Measurements from ENCODE around the gene UBE4B.

UBE4B gene

DNA sequence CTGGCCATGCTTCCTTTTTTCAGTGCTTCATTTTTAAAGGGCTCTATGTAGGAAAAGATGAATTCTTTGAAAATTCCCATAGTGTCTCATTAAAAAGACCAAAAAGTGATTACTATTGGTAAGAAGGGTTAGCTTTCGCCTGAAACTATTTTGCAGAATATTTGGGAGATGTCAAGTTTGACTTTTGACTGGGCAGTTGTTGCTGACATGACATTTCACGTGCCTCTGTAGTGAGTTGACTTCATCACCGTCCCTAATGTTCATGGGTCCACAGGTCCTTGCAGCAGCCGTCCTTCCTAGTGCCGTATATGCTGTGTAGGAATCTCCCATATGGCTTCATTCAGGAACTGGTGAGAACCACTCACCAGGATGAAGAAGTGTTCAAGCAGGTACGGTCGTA, 88.9 kb downstream of the UBE4B start:
- no peak for DNase-seq

DNA sequence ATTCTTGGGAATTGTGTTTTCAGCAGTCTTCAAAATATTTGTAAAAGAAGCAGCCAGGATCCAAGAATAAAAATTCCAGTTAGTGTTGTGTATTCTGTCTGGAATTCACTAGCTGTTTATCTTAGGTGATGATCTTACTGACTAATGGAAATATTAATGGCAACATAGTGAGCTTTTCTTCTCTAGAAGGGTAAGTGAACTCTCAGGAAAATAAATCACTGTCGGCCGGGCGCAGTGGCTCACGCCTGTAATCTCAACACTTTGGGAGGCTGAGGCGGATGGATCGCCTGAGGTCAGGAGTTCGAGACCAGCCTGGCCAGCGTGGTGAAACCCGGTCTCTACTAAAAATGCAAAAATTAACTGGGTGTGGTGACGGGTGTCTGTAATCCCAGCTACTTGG, 90.2 kb downstream of the UBE4B start:
- no peak for DNase-seq

DNA sequence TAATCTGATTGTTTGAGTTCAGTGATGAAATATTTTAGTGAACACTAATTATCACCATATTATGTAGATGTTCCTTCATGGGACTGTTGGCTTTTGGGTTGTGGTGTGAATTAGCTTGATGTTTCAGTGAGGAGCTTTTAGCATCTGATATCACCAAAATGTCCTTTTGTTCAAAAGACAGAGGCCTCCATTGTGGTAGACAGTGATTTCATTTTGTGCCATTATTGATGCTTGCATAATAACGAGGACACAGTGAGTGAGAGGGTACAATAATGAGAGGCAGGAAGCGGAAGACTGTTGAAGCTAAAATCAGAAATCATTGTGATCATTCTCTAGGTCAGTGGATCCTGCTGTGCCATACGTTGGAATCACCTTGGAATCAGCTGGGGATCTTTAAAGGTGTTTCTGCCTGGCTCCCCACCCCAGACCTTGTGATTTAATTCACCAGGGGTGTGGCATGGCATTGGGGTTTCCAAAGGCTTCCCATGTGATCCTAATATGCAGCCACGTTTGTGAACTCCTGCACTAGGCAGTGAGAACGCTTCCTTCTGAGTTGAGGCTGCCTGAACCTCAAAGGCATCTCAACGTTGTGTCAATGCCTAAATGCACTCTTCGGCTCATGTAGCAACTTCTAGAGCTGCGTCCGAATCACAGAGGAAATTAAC, 95.5 kb downstream of the UBE4B start:
- no peak for DNase-seq

DNA sequence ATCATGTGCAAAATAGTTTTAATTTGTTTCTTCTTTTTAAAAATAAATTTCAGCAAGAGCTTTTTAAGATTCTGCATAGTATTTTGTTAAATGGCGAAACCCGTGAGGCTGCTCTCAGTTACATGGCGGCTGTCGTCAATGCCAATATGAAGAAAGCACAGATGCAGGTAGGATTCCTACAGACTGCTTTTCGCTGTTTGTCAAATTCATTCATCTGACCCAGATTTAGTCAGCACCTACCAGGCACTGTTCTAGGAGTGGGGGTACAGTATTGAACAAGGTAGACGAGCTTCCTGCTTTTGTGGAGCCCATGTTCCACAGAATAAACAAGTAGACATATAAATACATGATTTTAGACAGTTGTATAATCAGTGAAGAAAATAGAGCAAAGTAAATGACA, 99.6 kb downstream of the UBE4B start:
- no peak for DNase-seq

DNA sequence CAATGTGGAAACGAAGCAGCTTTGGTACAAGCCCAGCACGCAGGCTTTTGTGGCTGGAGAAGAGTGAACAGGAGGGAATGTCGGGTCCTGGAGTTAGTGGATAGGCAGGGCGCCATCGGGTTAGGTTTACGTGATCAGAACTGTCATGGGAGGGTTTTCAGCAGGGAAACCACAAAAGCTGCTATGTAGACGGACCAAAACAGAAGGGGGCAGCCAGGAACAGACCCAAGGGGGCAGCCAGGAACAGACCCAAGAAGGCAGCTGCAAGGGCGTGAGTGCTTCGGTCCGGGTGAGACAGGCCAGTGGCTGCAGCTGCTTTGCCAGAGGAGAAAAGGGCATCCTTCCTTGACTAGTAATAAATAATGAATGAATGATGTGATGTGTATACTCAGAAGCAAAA, 100.1 kb downstream of the UBE4B start:
- no peak for DNase-seq

DNA sequence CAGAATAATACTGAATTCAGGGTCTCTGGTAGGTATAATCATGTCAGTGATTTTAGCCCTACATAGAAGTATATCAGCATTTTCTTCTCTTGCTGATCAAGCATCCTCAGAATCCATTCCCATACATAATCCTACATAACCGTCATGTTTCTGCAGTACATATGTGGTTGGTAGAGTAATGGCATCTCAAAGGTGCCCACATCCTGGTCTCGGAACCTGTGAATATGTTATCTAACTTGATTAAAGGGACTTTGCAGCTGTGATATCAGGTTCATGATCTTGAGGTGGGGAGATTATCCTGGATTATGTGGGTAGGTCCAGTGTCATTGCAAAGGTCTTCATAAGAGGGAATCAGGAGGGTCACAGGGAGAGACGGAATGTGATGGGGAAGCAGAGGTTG, 108.2 kb downstream of the UBE4B start:
- no peak for DNase-seq

DNA sequence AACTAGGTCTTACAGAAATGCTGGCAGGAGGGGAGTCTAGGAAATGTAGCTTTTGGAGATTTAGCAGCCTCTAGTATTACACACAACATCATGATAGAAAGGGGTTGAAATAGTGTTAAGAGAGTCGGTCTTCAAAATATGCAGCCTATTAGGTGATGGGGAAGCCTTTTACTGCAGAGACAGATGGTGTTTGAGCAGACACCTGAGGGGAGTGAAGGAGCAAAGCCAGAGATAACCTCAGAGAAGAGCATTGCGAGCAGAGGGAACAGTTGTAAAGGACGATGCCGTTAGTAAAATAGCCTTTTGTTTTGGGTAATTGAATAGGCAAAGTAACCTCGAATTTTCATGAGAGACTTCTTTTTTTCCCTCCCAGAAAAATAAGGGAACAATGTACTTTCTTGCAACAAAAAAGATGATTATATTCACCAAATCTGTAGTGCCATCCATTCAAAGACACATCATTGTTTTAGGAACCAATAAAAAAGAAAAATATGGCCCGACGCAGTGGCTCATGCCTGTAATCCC, 111.3 kb downstream of the UBE4B start:
- DNase-seq, result no peak

DNA sequence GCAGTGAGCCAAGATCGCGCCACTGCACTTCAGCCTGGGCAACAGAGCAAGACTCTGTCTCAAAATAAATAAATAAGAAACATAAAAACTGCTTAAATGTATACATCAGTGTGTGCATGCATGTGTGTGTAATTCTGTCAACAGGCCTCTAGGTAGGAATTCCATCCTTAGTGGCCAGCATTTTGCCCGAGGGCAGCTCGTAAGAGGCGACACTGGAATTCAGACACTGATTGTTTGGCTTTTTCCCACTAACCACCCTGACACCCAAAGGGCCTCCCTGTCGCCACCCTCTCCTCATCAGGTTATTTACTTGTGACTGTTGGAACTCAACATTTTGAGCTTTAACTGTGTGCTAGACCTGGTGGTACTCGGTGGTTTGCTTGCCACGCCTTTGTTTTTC, 113.6 kb downstream of the UBE4B start:
- no peak for DNase-seq

DNA sequence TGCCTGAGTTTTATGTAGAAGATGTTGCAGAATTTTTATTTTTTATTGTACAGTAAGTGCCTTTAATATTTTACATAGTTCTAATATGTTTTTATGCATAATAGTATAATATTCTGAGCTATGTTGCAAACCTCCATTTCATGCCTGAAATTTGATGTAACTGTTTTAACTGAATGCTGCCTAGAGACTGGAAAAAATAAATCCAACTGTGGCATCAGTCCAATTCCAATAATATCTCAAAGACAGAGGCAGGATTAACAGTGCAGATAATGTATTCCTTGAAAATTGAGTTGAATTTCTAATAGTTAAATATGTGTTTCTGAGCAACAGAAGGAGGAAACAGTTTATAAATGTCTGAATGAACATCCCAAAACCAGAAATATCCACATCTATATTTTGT, 116.5 kb downstream of the UBE4B start:
- DNase-seq, result no peak

DNA sequence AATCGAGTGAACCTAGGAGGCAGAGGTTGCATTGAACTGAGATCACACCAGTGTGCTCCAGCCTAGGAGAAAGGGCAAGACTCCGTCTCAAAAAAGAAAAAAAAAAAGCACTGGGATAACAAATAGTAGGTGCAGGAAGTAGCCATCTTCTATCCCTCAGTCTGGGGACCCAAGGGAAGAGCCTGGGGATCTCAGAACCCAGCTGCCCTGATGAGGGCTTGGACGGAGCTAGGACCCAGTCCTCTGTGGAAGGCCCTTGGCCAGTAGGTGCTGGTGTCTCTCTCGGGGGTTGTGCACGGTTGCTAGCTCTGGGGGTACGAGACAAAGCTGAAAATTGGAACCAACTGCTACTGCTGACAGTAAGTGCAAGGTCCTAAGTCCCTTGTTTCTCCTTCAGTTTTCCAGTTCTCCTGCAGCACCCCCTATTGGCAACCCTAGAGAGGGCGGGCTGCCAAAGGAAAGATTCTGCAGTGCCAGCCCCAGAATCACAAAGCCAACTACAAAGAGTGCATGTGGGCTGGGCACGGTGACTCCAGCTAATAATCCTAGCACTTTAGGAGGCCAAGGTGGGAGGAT, 120.0 kb downstream of the UBE4B start:
- DNase-seq, result no peak

DNA sequence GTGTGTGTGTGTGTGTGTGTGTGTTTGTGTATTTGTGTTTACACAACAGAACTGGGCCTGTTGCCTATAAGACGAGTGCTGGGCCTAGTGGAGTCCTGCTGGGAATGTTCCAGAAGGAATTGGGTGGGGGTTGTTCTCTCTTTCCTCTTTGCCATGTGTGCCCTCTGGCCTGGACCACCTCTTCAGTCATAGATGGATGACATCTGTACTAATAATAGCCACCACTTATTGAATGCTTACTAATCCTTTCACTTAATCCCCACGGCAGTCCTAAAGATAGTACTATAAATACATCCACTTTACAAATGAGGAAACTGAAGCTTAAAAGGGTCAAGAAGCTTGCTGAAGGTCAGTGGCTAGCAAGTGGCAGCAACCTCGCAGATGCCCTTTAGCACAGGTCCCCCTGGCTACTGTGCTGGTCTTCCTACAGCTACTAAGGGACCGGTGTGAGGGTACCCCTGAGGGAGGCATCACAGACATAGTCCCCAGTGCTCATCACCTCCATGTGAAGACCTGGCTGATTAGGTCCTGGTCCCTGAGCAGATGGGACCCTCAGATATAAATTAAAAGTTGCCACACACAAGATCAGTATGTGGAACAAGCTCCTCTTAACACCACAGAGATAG, 122.4 kb downstream of the UBE4B start:
- no peak for DNase-seq

DNA sequence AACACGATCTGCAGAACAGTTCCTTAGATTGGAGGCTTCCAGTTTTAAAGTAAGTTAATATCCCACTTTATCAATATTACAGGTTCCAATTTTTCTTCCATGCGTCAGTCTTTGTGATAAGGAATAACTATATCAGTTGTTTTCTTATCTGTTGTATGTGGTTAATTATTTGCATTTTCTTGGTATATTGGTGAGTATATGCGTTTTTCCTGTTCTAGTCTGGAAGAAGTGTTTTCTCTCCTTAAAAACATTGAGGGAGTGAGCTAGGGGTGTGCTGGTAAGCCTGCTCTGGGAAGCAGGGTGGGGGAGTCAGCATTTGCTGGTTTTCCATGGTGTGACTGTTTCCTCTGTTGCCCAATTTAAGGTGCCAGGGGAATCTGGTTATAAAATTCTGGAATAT, 127.4 kb downstream of the UBE4B start:
- no peak for DNase-seq

DNA sequence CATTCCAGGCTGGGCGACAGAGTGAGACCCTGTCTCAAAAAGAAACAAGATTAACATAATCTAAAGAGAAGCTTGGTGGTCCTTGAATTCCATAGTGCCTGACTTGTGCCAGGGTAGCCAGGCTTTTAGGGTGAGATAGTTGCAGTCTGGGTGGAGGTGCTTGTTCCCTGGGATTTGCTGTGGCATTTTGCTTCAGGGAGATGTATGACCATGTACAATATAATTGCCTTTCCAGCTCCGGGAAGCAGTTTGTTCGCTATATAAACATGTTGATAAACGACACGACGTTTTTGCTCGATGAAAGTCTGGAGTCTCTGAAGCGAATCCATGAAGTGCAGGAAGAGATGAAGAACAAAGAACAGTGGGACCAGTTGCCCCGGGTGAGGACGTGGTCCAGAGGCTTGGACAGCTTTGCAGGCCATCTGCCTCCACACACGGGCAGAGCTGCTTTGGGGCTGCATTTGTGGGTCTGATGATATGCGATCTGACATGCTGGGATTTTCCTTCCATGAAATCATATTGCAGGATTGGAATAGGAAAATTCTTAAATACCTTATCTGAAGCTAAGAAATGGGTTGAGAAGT, 128.2 kb downstream of the UBE4B start:
- DNase-seq, result no peak

DNA sequence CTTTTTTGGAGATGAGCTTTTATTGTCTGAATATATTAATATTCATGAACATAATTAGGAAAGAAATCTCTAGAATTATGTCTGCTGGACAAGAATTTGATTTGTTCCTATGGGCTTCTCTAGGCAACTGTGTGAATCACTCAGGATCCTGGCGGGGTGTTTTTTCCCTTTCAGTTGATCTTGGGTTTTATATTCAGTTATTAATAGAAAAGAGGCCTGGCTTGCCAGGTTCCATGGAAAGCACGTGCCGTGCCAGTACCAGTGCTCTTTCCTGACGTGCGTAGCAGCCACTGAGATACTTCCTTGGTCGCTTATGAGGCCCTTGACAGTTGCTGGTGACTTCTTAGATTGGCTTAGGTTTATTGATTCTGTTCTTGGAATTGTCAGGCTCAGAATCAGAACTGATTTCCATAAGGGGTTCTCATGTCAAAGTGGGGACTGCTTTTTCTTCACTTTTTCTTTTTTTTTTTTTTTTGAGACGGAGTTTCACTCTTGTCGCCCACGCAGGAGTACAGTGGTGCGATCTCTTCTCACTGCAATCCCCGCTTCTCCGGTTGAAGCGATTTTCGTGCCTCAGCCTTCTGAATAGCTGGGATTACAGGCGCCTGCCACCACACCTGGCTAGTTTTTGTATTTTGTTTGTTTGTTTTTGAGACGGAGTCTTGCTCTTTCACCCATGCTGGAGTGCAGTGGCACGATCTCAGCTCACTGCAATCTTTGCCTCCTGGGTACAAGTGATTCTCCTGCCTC, 129.0 kb downstream of the UBE4B start:
- DNase-seq, result no peak

DNA sequence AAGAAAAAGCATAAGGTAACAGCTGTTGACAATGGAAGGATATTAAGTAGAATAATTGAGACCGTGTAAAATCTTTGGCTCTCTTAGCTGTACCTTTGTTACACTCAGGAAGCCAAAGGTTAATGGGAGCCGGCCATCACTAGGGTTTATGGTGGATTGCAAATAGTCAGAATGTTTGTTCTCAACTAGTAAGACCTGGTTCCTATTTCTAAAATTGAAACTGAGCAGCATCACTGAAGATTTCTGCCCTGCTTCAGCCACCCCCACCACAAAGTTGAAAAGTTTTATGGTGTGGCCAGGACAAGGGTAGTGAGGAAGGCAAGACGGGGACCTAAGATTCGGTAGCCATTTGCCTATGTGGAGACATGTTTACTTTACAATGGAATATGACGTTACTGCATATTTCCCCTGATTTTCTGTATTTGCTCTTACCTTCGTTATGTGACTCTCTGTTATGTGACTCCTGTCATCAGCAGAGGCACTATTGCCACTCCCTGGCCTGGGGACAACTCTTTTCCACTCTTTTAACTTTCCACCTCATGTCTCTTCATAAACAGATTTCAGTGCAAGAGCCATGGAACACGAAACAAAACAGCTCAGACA, 136.3 kb downstream of the UBE4B start:
- DNase-seq, result no peak

DNA sequence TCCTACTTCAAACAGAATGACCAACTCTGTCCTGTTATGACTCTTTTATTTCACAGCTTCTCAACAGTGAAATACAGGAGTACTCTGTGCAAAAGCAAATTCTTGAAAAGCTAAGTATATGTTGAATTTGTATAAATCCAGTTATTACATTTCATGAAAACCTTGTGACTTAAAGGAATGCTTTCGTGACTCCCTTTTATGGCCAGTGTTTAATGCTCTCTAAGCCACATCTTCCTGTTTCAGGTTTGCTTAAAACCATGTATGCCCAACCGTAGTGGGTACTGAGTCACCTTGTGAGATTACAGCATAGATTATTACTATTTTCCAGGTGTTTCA, 137.4 kb downstream of the UBE4B start:
- no peak for DNase-seq

DNA sequence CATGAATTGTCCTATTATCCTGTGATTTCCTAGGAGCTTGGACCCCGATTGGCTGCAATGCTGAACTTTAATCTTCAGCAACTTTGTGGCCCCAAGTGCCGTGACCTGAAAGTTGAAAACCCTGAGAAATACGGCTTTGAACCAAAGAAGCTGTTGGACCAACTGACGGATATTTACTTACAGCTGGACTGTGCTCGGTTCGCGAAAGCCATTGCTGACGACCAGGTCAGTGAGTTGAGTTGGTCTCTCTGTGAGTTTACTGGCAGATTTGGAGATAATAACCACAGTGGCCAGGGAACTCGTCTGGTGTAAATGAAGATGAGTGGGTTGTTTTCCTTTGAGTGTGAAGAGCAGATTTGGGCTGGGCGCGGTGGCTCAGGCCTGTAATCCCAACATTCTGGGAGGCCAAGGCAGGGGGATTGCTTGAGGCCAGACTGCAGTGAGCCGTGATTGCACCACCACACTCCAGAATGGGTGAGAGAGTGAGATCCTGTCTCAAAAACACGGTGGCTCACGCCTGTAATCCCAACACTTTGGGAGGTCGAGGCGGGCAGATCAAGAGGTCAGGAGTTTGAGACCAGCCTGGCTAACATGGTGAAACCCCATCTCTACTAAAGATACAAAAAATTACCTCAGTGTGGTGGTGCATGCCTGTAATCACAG, 138.5 kb downstream of the UBE4B start:
- no peak for DNase-seq

DNA sequence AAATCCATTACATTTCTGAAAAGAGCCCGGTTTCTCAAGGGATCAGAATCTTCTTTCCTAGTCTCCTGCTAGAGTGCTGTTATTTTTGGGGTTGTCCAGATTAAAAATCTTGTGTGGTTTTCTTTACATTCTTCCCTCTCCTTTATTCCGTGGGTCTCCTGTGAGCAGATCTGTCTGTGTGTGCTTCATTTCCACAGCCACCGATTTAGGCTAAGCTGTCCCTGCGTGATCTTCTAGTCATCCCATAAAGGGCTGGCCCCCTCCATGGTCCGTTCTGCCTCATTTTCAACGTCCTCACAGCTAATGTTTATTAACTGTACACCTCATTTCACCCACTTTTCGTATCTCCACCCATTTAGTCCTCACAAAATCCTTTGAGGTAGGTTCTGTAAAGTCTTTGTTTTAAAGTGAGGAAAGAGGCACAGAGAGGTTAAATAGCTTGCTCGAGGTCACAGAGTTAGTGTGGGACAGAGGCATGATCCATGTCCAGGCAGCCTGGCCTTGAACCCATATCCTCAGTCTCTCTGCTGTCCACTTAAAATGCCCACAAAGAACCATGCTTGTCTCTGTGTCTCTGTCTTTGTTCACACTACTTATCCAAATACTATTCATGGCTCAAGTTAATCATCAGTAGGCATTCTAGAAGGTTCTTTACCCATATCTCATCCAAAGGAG, 139.4 kb downstream of the UBE4B start:
- DNase-seq, result no peak

DNA sequence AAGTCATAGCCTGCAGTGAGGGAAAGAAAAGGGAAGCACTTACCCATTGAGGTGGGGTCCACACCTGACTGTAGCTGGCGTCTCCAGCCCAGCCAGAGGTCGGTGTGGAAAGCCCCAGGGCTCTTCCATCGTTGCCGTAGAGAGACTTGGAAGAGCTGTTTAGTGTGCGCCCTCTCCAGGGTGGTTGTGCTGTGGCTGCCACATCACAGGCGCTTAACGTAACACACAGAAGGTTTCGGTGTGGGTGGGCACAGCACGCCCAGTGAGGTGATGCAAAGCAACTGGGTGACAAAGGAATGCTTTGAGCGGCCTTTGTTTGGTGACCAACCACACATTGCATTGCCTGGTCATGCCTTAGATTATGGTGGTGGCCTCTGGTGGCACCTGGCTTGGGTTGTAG, 140.8 kb downstream of the UBE4B start:
- DNase-seq, result no peak

DNA sequence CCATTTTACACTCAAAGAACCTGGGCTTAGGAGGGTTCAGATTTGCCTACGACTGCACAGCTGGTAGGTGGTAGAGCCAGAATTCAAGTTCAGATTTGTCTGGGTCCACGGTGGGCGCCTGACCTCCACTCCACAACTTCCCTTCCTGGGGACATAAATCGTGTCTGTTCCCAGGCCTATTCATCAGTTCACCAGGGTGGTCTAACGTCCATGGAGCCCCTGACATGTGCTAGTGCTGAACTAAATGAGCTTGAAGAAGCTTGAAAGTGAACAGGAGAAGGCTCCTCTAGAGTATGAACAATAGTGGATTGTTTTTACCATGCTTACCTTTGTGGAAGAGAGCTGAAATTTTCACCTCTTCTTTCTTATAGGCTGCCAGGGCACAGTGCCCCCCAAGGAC, 145.1 kb downstream of the UBE4B start:
- no peak for DNase-seq

DNA sequence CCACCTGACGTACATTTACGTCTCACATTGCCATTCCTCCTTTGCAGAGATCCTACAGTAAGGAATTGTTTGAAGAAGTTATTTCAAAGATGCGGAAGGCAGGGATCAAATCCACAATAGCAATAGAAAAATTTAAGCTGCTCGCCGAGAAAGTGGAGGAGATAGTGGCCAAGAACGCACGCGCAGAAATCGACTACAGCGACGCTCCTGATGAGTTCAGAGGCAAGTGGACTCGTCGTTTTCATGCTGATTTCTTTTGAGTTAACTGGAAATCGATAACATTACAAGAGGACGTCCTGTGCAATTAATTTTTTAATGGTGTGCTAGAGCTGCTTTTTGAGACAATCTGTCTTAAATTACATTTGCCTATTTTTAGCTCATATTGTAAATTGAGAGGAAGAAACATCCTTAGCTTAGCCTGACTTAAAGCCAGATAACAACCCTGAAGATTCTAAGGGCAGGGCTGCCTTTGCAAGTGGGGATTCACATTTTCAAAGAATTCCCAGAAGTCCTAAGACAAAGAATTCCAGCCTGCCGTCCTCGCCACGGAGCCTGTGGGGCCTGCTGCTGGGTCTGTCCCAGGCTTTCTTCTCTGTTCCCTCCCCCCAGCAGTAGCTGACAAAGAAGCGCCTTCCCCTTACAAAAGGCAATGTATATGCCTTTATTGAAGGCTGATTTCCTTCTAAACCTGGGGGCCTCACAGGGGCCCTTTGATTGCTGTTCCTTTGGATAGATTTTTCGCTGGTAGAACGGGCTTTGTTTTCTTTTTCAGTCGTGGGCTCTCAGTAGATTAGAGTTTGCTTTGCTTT, 146.0 kb downstream of the UBE4B start:
- no peak for DNase-seq

Measured in amniotic stem cell (primary cell).